H1 (cell line): ENCODE results near the gene SPPL3.
"Not testable (repeated sequence)": the region's sequence is repeated elsewhere in the genome, so short reads cannot be mapped to it uniquely, and the experiment has no call there.

Experiments
- BRCA1 ChIP-seq: IDR thresholded peaks from 2 replicates; pipeline ENCODE4 v1.6.1; 2012; ENCODE audit warnings: low read depth, low read length, improper control_type of control experiment
- CBX5 ChIP-seq: fragments of 300-800, 300-1000 bp; sonication (generic); IDR thresholded peaks from 2 replicates; pipeline ENCODE4 v1.7.1; 2016; ENCODE audit warnings: antibody characterized with exemption, low read length, low read depth
- EZH2 ChIP-seq: fragments of 200-600 bp; sonication (generic); IDR thresholded peaks from 2 replicates; pipeline ENCODE4 v1.7.1; 2012; ENCODE audit warnings: low read depth, mild to moderate bottlenecking, moderate library complexity, low read length, inconsistent platforms; ENCODE audit not compliant: severe bottlenecking
- FOSL1 ChIP-seq: IDR thresholded peaks from 2 replicates; pipeline ENCODE4 v1.6.1; 2011; ENCODE audit warnings: mild to moderate bottlenecking, low read depth, low read length, moderate library complexity; ENCODE audit not compliant: insufficient read depth
- GTF2F1 ChIP-seq: IDR thresholded peaks from 2 replicates; pipeline ENCODE4 v1.6.1; 2012; ENCODE audit warnings: low read depth, low read length, improper control_type of control experiment, borderline replicate concordance
- JUND ChIP-seq: IDR thresholded peaks from 2 replicates; pipeline ENCODE4 v1.6.1; 2011; ENCODE audit warnings: mild to moderate bottlenecking, improper control_type of control experiment, low read length
- MAFK ChIP-seq: IDR thresholded peaks from 2 replicates; pipeline ENCODE4 v1.6.1; 2012; ENCODE audit warnings: low read depth, mild to moderate bottlenecking, improper control_type of control experiment, low read length
- POLR2AphosphoS5 ChIP-seq: IDR thresholded peaks from 2 replicates; pipeline ENCODE4 v1.6.1; 2011; ENCODE audit warnings: low read depth, low read length
- RFX5 ChIP-seq: IDR thresholded peaks from 2 replicates; pipeline ENCODE4 v1.6.1; 2011; ENCODE audit warnings: low read depth, low read length, improper control_type of control experiment, borderline replicate concordance
- TAF7 ChIP-seq: optimal IDR thresholded peaks from 2 replicates; pipeline ENCODE3; 2011; ENCODE audit warnings: low read depth, mild to moderate bottlenecking, inconsistent platforms, low read length, moderate library complexity, borderline replicate concordance
- TF ChIP-seq, protein P1 (sequence below), 3 experiments: IDR thresholded peaks; 1 replicate in 2 of 3; 2 replicates in 1 of 3; pipeline versions ENCODE4 v1.5.1 to v1.6.1; 2011; ENCODE audit warnings: low read length in 3 of 3, mild to moderate bottlenecking in 3 of 3, inconsistent platforms in 2 of 3, low read depth in 1 of 3, moderate library complexity in 1 of 3; ENCODE audit not compliant: insufficient read depth in 1 of 3; ENCODE audit errors: control extremely low read depth in 1 of 3

DNA sequence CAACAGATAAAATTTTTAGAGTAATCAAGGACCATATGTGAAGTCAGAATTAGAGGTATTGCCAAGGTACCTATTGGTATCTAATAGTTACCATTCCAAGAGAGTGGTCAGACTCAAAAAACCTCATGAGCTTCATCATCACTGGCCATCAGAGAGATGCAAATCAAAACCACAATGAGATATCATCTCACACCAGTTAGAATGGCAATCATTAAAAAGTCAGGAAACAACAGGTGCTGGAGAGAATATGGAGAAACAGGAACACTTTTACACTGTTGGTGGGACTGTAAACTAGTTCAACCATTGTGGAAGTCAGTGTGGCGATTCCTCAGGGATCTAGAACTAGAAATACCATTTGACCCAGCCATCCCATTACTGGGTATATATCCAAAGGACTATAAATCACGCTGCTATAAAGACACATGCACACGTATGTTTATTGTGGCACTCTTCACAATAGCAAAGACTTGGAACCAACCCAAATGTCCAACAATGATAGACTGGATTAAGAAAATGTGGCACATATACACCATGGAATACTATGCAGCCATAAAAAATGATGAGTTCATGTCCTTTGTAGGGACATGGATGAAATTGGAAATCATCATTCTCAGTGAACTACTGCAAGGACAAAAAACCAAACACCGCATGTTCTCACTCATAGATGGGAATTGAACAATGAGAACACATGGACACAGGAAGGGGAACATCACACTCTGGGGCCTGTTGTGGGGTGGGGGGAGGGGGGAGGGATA lies 65.4 kb downstream of the SPPL3 start:
- TF ChIP-seq, protein P1, sequence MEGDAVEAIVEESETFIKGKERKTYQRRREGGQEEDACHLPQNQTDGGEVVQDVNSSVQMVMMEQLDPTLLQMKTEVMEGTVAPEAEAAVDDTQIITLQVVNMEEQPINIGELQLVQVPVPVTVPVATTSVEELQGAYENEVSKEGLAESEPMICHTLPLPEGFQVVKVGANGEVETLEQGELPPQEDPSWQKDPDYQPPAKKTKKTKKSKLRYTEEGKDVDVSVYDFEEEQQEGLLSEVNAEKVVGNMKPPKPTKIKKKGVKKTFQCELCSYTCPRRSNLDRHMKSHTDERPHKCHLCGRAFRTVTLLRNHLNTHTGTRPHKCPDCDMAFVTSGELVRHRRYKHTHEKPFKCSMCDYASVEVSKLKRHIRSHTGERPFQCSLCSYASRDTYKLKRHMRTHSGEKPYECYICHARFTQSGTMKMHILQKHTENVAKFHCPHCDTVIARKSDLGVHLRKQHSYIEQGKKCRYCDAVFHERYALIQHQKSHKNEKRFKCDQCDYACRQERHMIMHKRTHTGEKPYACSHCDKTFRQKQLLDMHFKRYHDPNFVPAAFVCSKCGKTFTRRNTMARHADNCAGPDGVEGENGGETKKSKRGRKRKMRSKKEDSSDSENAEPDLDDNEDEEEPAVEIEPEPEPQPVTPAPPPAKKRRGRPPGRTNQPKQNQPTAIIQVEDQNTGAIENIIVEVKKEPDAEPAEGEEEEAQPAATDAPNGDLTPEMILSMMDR (IDR thresholded peaks at IDR 0.05; ENCODE audit: control extremely low read depth in 1 of 3, insufficient read depth in 1 of 3, low read depth in 1 of 3, low read length in 3 of 3) = not testable (repeated sequence)
- not testable (repeated sequence) for TF ChIP-seq POLR2AphosphoS5, EZH2, JUND, MAFK, GTF2F1, CBX5, BRCA1, FOSL1, RFX5, TAF7
